Kidney (tissue), 14 donors: ENCODE data around the gene AP2B1. TPM values are rescaled to one million over a fixed set of nuclear protein-coding genes. Genes with fewer than 3 reads are reported as not detected.

ENCODE experiments used
- DNase-seq, 5 donors: peaks; one replicate each; pipeline ENCODE4 v3.0.0-alpha.2; 2013 to 2020
- FAIRE-seq: peaks from 2 replicates; lab custom pipeline; 2012; peaks lifted over from hg19 to GRCh38; lab: Jason Lieb, UNC
- H3K27ac ChIP-seq, 2 donors: one replicate each; pipeline ENCODE4 v1.7.0; 2013; ENCODE audit warnings: low read depth in 2 of 2, low read length in 2 of 2, inconsistent platforms in 1 of 2
- H3K27me3 ChIP-seq: one replicate; pipeline ENCODE4 v1.7.1; 2013; ENCODE audit warnings: low read length, inconsistent platforms; ENCODE audit not compliant: control insufficient read depth, insufficient read depth
- H3K36me3 ChIP-seq, 3 donors: one replicate each; pipeline versions ENCODE4 v1.7.0 to v1.7.1; 2013; ENCODE audit warnings: low read length in 3 of 3, control low read depth in 1 of 3, inconsistent platforms in 1 of 3; ENCODE audit not compliant: insufficient read depth in 3 of 3, control insufficient read depth in 2 of 3
- H3K4me1 ChIP-seq, 3 donors: one replicate each; pipeline versions ENCODE4 v1.7.0 to v1.7.1; 2013; ENCODE audit warnings: low read length in 3 of 3, inconsistent platforms in 1 of 3, low read depth in 1 of 3; ENCODE audit not compliant: control insufficient read depth in 2 of 3, insufficient read depth in 2 of 3
- H3K4me3 ChIP-seq, 3 donors: one replicate each; pipeline versions ENCODE4 v1.7.0 to v1.8.1; 2013; ENCODE audit warnings: low read length in 3 of 3, control low read depth in 1 of 3, inconsistent platforms in 1 of 3
- H3K9ac ChIP-seq, 3 donors: one replicate each; pipeline versions ENCODE4 v1.7.0 to v1.7.1; 2013; ENCODE audit warnings: low read length in 3 of 3, control low read depth in 1 of 3, inconsistent platforms in 1 of 3
- H3K9me3 ChIP-seq, 3 donors: one replicate each; pipeline versions ENCODE4 v1.7.0 to v1.7.1; 2013; ENCODE audit warnings: low read length in 3 of 3, control low read depth in 1 of 3, inconsistent platforms in 1 of 3; ENCODE audit not compliant: control insufficient read depth in 2 of 3, insufficient read depth in 1 of 3
- CTCF ChIP-seq: IDR thresholded peaks from 3 replicates; pipeline ENCODE4 v1.5.1; 2012; ENCODE audit warnings: mild to moderate bottlenecking, moderate library complexity, borderline replicate concordance; ENCODE audit not compliant: insufficient read depth; ENCODE audit errors: extremely low read depth
- intact Hi-C: fragments of 100-400 bp; cut with DNase I; formaldehyde crosslinking; loops from one replicate; pipeline ENCODE4 v1.11.1; 2022
- polyA plus RNA-seq: library from polyadenylated mRNA; stranded (reverse); fragments of 350-450 nt; fragmentation: Illumina TruSeq; extraction: RNeasy Lipid Tissue Mini Kit (QIAGEN cat#74804); gene quantifications from one replicate; pipeline ENCODE4 v1.2.3, GENCODE V29; 2014; ENCODE audit warnings: low read depth, low replicate concordance; ENCODE audit not compliant: insufficient read depth
- total RNA-seq: library from RNA; stranded (reverse); fragmentation: NEBNext Ultra II Directional; extraction: Animal tissue kit (Norgen Biotek cat#: 25700); gene quantifications from one replicate; pipeline ENCODE4 v1.2.1, GENCODE V29; 2021
- donor health status: control.
- donor health status: control.
- donor health status: control.
- donor health status: control.
- donor health status: control.
- donor health status: DM: yes; HTN: yes; CAD: no.
- donor health status: Normal renal cell carcinoma (clear cell type).

AP2B1 gene
- total and polyA plus RNA-seq, 2 donors from 2014 or later: 74.0 to 242 TPM

GRCh38 chr17:35596530-35597233, 9.6 kb downstream of the AP2B1 start:
- no peak overlapping the region for H3K4me3 ChIP-seq
- H3K9me3 ChIP-seq: no peaks in the 10 kb centered on the region
- H3K36me3 ChIP-seq: peaks cover 5 to 29% (median 9%) of the 10 kb centered on the region in 3 donors
- DNase-seq (no peak), FAIRE-seq (no peak)
- no peaks in the 10 kb centered on the region for H3K27me3 ChIP-seq
- H3K9ac ChIP-seq: no peak overlapping the region
- no peak for TF ChIP-seq CTCF
- no peak overlapping the region for H3K27ac ChIP-seq
- intact Hi-C loops: no loop called here
- no peaks in the 10 kb centered on the region for H3K4me1 ChIP-seq

GRCh38 chr17:35597604-35598003, 10.5 kb downstream of the AP2B1 start:
- Histone ChIP-seq H3K9me3 (no peaks in the 10 kb centered on the region), H3K27ac (no peak overlapping the region), H3K4me3 (no peak overlapping the region), H3K9ac (no peak overlapping the region), H3K27me3 (no peaks in the 10 kb centered on the region), H3K36me3 (peaks cover 5 to 29% (median 9%) of the 10 kb centered on the region in 3 donors), H3K4me1 (no peaks in the 10 kb centered on the region)
- no peak for TF ChIP-seq CTCF
- DNase-seq: no peak
- intact Hi-C loops: no loop called here
- no peak for FAIRE-seq

- no peak overlapping the region for H3K4me3 ChIP-seq
- intact Hi-C loops: no loop called here
- no peaks in the 10 kb centered on the region for H3K4me1 ChIP-seq
- no peak overlapping the region for H3K27ac ChIP-seq
- H3K27me3 ChIP-seq: no peaks in the 10 kb centered on the region
- FAIRE-seq: no peak
- no peak overlapping the region for H3K9ac ChIP-seq
- H3K9me3 ChIP-seq: no peaks in the 10 kb centered on the region
- no peak for DNase-seq
- no peak for TF ChIP-seq CTCF
- H3K36me3 ChIP-seq: peaks cover 3 to 23% (median 17%) of the 10 kb centered on the region in 3 donors
Observed at GRCh38 chr17:35603674-35604073, 16.6 kb downstream of the AP2B1 start.
